HepG2 (cell line): ENCODE data around the gene PPP2R5C. TPM values are rescaled to one million over a fixed set of nuclear protein-coding genes. Genes with fewer than 3 reads are reported as not detected.

ENCODE experiments used
- ATAC-seq: fragments of 200-7000 bp; cut with Tn5 transposase; 3 replicates; pipeline ENCODE4 v1.9.1; 2020; ENCODE audit warnings: mild to moderate bottlenecking, moderate library complexity
- BruUV-seq: library from RNA; stranded (reverse); fragments of 400-500 nt; replicated peaks from 2 replicates; lab custom pipeline; 2021; lab: Mats Ljungman, UMichigan
- CTCF ChIA-PET: fragments of 300-600 bp; formaldehyde crosslinking; extraction: SDS; loops from one replicate; lab custom pipeline; 2021; ENCODE audit warnings: low total read pairs, inconsistent platforms, low intra/inter-chr PET ratio; lab: Yijun Ruan, JAX
- POLR2A ChIA-PET: fragments of 350-600 bp; sonication (Branson Sonifier 250); formaldehyde crosslinking; loops from one replicate; lab custom pipeline; 2020; ENCODE audit warnings: antibody characterized with exemption, inconsistent platforms; lab: Yijun Ruan, JAX
- DNase-seq: peaks from one replicate; pipeline ENCODE4 v3.0.0-alpha.2; 2015; ENCODE audit warnings: low spot score
- FAIRE-seq: peaks from 3 replicates; lab custom pipeline; 2011; peaks lifted over from hg19 to GRCh38; lab: Jason Lieb, UNC
- H2AFZ ChIP-seq: one replicate; pipeline ENCODE4 v1.6.1; 2011; ENCODE audit warnings: low read length, inconsistent platforms
- H3K27ac ChIP-seq: fragments of 300-600 bp; 3 replicates; pipeline ENCODE4 v1.8.0; 2011; ENCODE audit warnings: mixed run types, mild to moderate bottlenecking, mixed read lengths, low read length, inconsistent platforms; ENCODE audit not compliant: insufficient read depth; ENCODE audit errors: extremely low read length
- H3K27me3 ChIP-seq, 2 experiments: fragments of 200-600 bp in 1 of 2; 2 replicates in 1 of 2; 3 replicates in 1 of 2; pipeline versions ENCODE4 v1.6.0 to v1.8.0; 2011; ENCODE audit warnings: low read length in 2 of 2, mild to moderate bottlenecking in 2 of 2, moderate library complexity in 2 of 2, inconsistent platforms in 1 of 2; ENCODE audit not compliant: insufficient read depth in 2 of 2, control insufficient read depth in 1 of 2
- H3K36me3 ChIP-seq, 2 experiments: fragments of 200-600 bp in 1 of 2; replicated peaks in 1 of 2; 2 replicates in 1 of 2; 3 replicates in 1 of 2; pipeline versions ENCODE4 v1.5.1 to v1.8.0; 2011; ENCODE audit warnings: low read length in 2 of 2, inconsistent platforms in 1 of 2; ENCODE audit not compliant: insufficient read depth in 2 of 2, control insufficient read depth in 1 of 2
- H3K4me1 ChIP-seq: 2 replicates; pipeline ENCODE4 v1.5.1; 2012; ENCODE audit warnings: low read length, inconsistent platforms; ENCODE audit not compliant: insufficient read depth
- H3K4me2 ChIP-seq: 2 replicates; pipeline ENCODE4 v1.6.0; 2011; ENCODE audit warnings: low read depth, low read length, inconsistent platforms
- H3K4me3 ChIP-seq, 3 experiments: fragments of 200-600 bp in 1 of 3; sonication (generic), shearing (Covaris generic) in 1 of 3; replicated peaks in 1 of 3; 2 replicates each; pipeline ENCODE4 v1.5.1; 2011 to 2016; ENCODE audit warnings: low read length in 3 of 3, inconsistent platforms in 2 of 3, low read depth in 2 of 3, mild to moderate bottlenecking in 2 of 3, control low read depth in 1 of 3, mixed read lengths in 1 of 3; ENCODE audit not compliant: insufficient read depth in 1 of 3
- H3K79me2 ChIP-seq: one replicate; pipeline ENCODE4 v1.6.1; 2011; ENCODE audit warnings: low read length, inconsistent platforms; ENCODE audit not compliant: insufficient read depth
- H3K9ac ChIP-seq: 2 replicates; pipeline ENCODE4 v1.6.0; 2011; ENCODE audit warnings: mild to moderate bottlenecking, low read depth, low read length, inconsistent platforms; ENCODE audit not compliant: insufficient read depth
- H3K9me3 ChIP-seq: 2 replicates; pipeline ENCODE4 v1.5.1; 2012; ENCODE audit warnings: mild to moderate bottlenecking, low read length
- H4K20me1 ChIP-seq: 2 replicates; pipeline ENCODE4 v1.6.0; 2011; ENCODE audit warnings: inconsistent platforms, mild to moderate bottlenecking, low read length, moderate library complexity; ENCODE audit not compliant: insufficient read depth
- ARID2 ChIP-seq: sonication (generic); formaldehyde crosslinking; IDR thresholded peaks from 2 replicates; pipeline ENCODE4 v1.8.1; 2022; ENCODE audit warnings: mild to moderate bottlenecking, missing genetic modification reagents, borderline replicate concordance
- CCAR2 ChIP-seq: fragments of 200-400 bp; formaldehyde crosslinking; optimal IDR thresholded peaks from 2 replicates; pipeline ENCODE3; 2018; ENCODE audit warnings: low read depth, mild to moderate bottlenecking, low read length, moderate library complexity
- IKZF4 ChIP-seq: sonication (generic); formaldehyde crosslinking; IDR thresholded peaks from 2 replicates; pipeline ENCODE4 v1.5.1; 2020; ENCODE audit warnings: borderline replicate concordance, mild to moderate bottlenecking, low read depth, missing genetic modification reagents; ENCODE audit errors: not compliant biosample characterization
- KDM5A ChIP-seq: fragments of 200-600 bp; sonication (generic); IDR thresholded peaks from 2 replicates; pipeline ENCODE4 v1.7.0; 2018; ENCODE audit warnings: antibody characterized with exemption, mild to moderate bottlenecking, low read length, borderline replicate concordance
- LCORL ChIP-seq, 2 experiments: fragments of 450-650 bp in 1 of 2; sonication (generic) in 1 of 2; formaldehyde crosslinking in 1 of 2; IDR thresholded peaks; 2 replicates each; pipeline versions ENCODE4 v1.5.0 to v1.6.1; 2017 to 2020; ENCODE audit warnings: antibody characterized with exemption in 1 of 2, missing genetic modification reagents in 1 of 2
- THYN1 ChIP-seq: sonication (generic); formaldehyde crosslinking; IDR thresholded peaks from 2 replicates; pipeline ENCODE4 v1.8.1; 2023; ENCODE audit warnings: low read depth, mild to moderate bottlenecking, moderate library complexity, missing genetic modification reagents, borderline replicate concordance
- ZNF616 ChIP-seq: sonication (generic); formaldehyde crosslinking; IDR thresholded peaks from 2 replicates; pipeline ENCODE4 v1.5.0; 2020; ENCODE audit warnings: low read depth, mild to moderate bottlenecking, missing genetic modification reagents
- ZNF891 ChIP-seq: sonication (generic); formaldehyde crosslinking; IDR thresholded peaks from 2 replicates; pipeline ENCODE4 v1.5.0; 2020; ENCODE audit warnings: mild to moderate bottlenecking, missing genetic modification reagents
- WGBS: methylation state at CpG from one replicate; pipeline ENCODE4 v1.1.6; 2017; ENCODE audit warnings: low lambda C conversion rate; 5-methylcytosine and 5-hydroxymethylcytosine counted together
- in situ Hi-C: cut with HindIII; loops from 2 replicates; pipeline ENCODE4 v1.10.0; 2017; ENCODE audit warnings: low pct_unique_long_range_greater_than_20kb; ENCODE audit not compliant: extremely low pct_ligation_motif_present
- intact Hi-C: fragments of 100-400 bp; cut with micrococcal nuclease; formaldehyde crosslinking; loops from one replicate; pipeline ENCODE4 v1.10.0; 2022; ENCODE audit not compliant: unreplicated experiment
- polyA plus RNA-seq, 8 experiments: library from polyadenylated mRNA; depleted of rRNA in 3 of 8; stranded (reverse) in 7 of 8; unstranded in 1 of 8; fragments of >200 nt; fragmentation: Illumina TruSeq in 4 of 8; extraction: Trizol in 4 of 8; gene quantifications; 2 replicates each; pipeline versions ENCODE4 v1.2.1 to v1.2.3, GENCODE V29; 2011 to 2016; ENCODE audit warnings: low read depth in 4 of 8, missing spikeins in 1 of 8, mixed read lengths in 1 of 8; ENCODE audit not compliant: insufficient read depth in 1 of 8
- total RNA-seq, 5 experiments: library from RNA; depleted of rRNA; stranded (reverse); fragments of >200 nt; fragmentation: Illumina TruSeq; extraction: Trizol; gene quantifications; 2 replicates each; pipeline ENCODE4 v1.2.3, GENCODE V29; 2016; ENCODE audit warnings: low read depth in 1 of 5
- TF ChIP-seq, protein P1 (sequence below): sonication (generic); formaldehyde crosslinking; conservative IDR thresholded peaks from 2 replicates; pipeline ENCODE4 v1.4.0; 2020; ENCODE audit warnings: missing genetic modification reagents
- TF ChIP-seq, protein P2 (sequence below): sonication (generic); formaldehyde crosslinking; IDR thresholded peaks from 2 replicates; pipeline ENCODE4 v1.4.0; 2020; ENCODE audit warnings: missing genetic modification reagents, borderline replicate concordance

PPP2R5C gene
- total and polyA plus RNA-seq, 2 of the 13 experiments (the other 11 are each of a cell fraction or from before 2014, with no cell fraction given), result 74.3 to 78.5 TPM

DNA sequence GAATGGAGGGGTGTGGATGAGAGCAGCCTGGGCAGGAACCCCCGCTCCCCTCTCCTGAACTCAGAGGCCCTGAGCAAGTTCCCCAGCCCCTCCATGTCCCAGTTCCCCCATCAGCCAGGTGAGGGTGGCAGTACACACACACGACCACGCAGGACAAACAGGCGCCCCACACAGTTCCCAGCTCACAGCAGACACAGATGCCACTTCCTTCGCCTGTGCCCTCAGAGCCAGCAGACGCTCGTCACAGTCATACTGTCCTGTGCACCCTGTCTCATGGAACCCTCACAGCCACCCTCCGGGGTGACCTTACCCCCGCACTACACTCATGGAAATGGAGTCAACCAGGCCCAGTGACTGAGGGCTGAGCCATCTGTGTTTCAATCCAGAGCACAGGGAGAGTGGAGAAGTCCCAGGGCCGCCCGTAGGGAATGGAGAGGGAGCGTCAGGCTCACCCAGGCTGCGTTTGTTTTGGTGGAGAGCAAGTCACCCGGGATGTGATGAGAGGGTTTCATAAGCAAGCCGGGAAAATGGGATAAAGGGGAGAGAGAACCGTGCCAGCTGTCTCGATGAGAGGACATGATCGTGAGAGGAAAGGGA, 155.4 kb downstream of the PPP2R5C start:
- FAIRE-seq (no peak), DNase-seq (no peak), ATAC-seq (peak; percentile 32; the same call in 2 of the 3 replicates)
- H4K20me1 ChIP-seq, result no peaks in the 10 kb centered on the region
- H3K27me3 ChIP-seq, result no peaks in the 10 kb centered on the region
- CTCF ChIA-PET, result no interaction called here
- in situ Hi-C loops, result no loop called here
- intact Hi-C loops, result no loop called here
- H3K4me2 ChIP-seq, result no peak overlapping the region
- 93% methylated on average over 16 of the region's 18 CpGs for WGBS
- POLR2A ChIA-PET, result no interaction called here
- TF ChIP-seq KDM5A, result no peak
- no peak for TF ChIP-seq ARID2 (CRISPR knock-in tag)
- TF ChIP-seq, protein P1, sequence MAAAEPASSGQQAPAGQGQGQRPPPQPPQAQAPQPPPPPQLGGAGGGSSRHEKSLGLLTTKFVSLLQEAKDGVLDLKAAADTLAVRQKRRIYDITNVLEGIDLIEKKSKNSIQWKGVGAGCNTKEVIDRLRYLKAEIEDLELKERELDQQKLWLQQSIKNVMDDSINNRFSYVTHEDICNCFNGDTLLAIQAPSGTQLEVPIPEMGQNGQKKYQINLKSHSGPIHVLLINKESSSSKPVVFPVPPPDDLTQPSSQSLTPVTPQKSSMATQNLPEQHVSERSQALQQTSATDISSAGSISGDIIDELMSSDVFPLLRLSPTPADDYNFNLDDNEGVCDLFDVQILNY, result no peak
- TF ChIP-seq CCAR2, result no peak
- TF ChIP-seq ZNF616, result no peak
- no peak for TF ChIP-seq IKZF4
- TF ChIP-seq ZNF891 (CRISPR knock-in tag), result no peak
- TF ChIP-seq, protein P2, sequence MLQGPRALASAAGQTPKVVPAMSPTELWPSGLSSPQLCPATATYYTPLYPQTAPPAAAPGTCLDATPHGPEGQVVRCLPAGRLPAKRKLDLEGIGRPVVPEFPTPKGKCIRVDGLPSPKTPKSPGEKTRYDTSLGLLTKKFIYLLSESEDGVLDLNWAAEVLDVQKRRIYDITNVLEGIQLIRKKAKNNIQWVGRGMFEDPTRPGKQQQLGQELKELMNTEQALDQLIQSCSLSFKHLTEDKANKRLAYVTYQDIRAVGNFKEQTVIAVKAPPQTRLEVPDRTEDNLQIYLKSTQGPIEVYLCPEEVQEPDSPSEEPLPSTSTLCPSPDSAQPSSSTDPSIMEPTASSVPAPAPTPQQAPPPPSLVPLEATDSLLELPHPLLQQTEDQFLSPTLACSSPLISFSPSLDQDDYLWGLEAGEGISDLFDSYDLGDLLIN, result no peak
- no peak for TF ChIP-seq LCORL (IDR thresholded peaks at IDR 0.05)
- TF ChIP-seq LCORL (CRISPR knock-in tag; IDR thresholded peaks at IDR 0.05), result no peak
- no peak for TF ChIP-seq THYN1 (CRISPR knock-in tag)
- no TSS peak for BruUV-seq
- H3K36me3 ChIP-seq, result peaks cover 1 to 20% of the 10 kb centered on the region in 2 experiments; a peak in 3 of 5 replicates
- H3K9ac ChIP-seq, result no peak overlapping the region
- H3K4me1 ChIP-seq, result no peaks in the 10 kb centered on the region
- no peak overlapping the region for H3K4me3 ChIP-seq
- no peaks in the 10 kb centered on the region for H3K9me3 ChIP-seq
- no peak overlapping the region for H2AFZ ChIP-seq
- H3K79me2 ChIP-seq, result no peaks in the 10 kb centered on the region
- H3K27ac ChIP-seq, result no peak overlapping the region
